Panc1 (cell line): ENCODE results near the gene STAT4. TPM values are rescaled to one million over a fixed set of nuclear protein-coding genes. Genes with fewer than 3 reads are reported as not detected.

Experiments used
- ATAC-seq: fragments of 200-7000 bp; cut with Tn5 transposase; 2 replicates; pipeline ENCODE4 v1.9.1; 2020; ENCODE audit warnings: mild to moderate bottlenecking, moderate library complexity
- BruUV-seq: library from RNA; stranded (reverse); fragments of 400-500 nt; replicated peaks from 2 replicates; lab custom pipeline; 2021; lab: Mats Ljungman, UMichigan
- CTCF ChIA-PET: fragments of 300-600 bp; sonication (Branson Sonifier 250); formaldehyde crosslinking; loops from one replicate; lab custom pipeline; 2022; ENCODE audit warnings: antibody characterized with exemption; lab: Charles Lee
- POLR2A ChIA-PET: fragments of 300-600 bp; sonication (Branson Sonifier 250); formaldehyde crosslinking; loops from one replicate; lab custom pipeline; 2022; ENCODE audit warnings: antibody characterized with exemption; lab: Charles Lee
- DNase-seq: peaks from one replicate; pipeline ENCODE4 v3.0.0-alpha.2; 2010; ENCODE audit warnings: low read depth, low spot score
- H3K27ac ChIP-seq: 2 replicates; pipeline ENCODE4 v1.5.1; 2011; ENCODE audit warnings: mild to moderate bottlenecking, low read length, inconsistent platforms
- H3K27me3 ChIP-seq: fragments of 200-500 bp; sonication (Bioruptor generic); 2 replicates; pipeline ENCODE4 v1.6.0; 2014; ENCODE audit warnings: low read length, inconsistent platforms; ENCODE audit not compliant: control insufficient read depth, insufficient read depth
- H3K36me3 ChIP-seq: fragments of 200-500 bp; sonication (Bioruptor generic); 2 replicates; pipeline ENCODE4 v1.5.1; 2014; ENCODE audit warnings: inconsistent platforms, mild to moderate bottlenecking, low read length, moderate library complexity; ENCODE audit not compliant: control insufficient read depth, insufficient read depth
- H3K4me1 ChIP-seq: 2 replicates; pipeline ENCODE4 v1.5.1; 2011; ENCODE audit warnings: inconsistent platforms, mild to moderate bottlenecking, low read length, moderate library complexity; ENCODE audit not compliant: control insufficient read depth, insufficient read depth
- H3K4me3 ChIP-seq, 2 experiments: 2 replicates each; pipeline ENCODE4 v1.5.1; 2011 to 2012; ENCODE audit warnings: low read depth in 2 of 2, low read length in 2 of 2, mild to moderate bottlenecking in 2 of 2, inconsistent platforms in 1 of 2, moderate library complexity in 1 of 2
- H3K9me3 ChIP-seq: fragments of 200-500 bp; sonication (Bioruptor generic); 2 replicates; pipeline ENCODE4 v1.5.1; 2014; ENCODE audit warnings: low read depth, mild to moderate bottlenecking, inconsistent platforms, low read length, moderate library complexity; ENCODE audit not compliant: control insufficient read depth, insufficient read depth
- CTCF ChIP-seq: fragments of 450-650 bp; IDR thresholded peaks from 2 replicates; pipeline ENCODE4 v1.5.1; 2017; ENCODE audit warnings: mild to moderate bottlenecking
- POLR2AphosphoS5 ChIP-seq: IDR thresholded peaks from 2 replicates; pipeline ENCODE4 v1.6.1; 2012; ENCODE audit warnings: mild to moderate bottlenecking, low read depth, low read length, moderate library complexity
- REST ChIP-seq, 2 experiments: IDR thresholded peaks; 2 replicates each; pipeline ENCODE4 v1.6.1; 2011 to 2012; ENCODE audit warnings: low read depth in 2 of 2, control low read depth in 1 of 2, low read length in 1 of 2, mild to moderate bottlenecking in 1 of 2, moderate library complexity in 1 of 2; ENCODE audit not compliant: insufficient read depth in 1 of 2
- SIN3A ChIP-seq: IDR thresholded peaks from 2 replicates; pipeline ENCODE4 v1.6.1; 2012; ENCODE audit warnings: low read depth, mild to moderate bottlenecking, low read length, moderate library complexity, borderline replicate concordance; ENCODE audit not compliant: insufficient read depth
- TCF7L2 ChIP-seq: IDR thresholded peaks from 2 replicates; pipeline ENCODE4 v1.6.1; 2011; ENCODE audit warnings: mild to moderate bottlenecking, low read depth, low read length, inconsistent platforms
- in situ Hi-C: cut with HindIII; loops from 2 replicates; pipeline ENCODE4 v1.10.0; 2016; ENCODE audit warnings: low sequenced_read_pairs, low pct_unique_long_range_greater_than_20kb
- intact Hi-C: fragments of 100-400 bp; cut with micrococcal nuclease; formaldehyde crosslinking; loops from one replicate; pipeline ENCODE4 v1.10.0; 2022; ENCODE audit not compliant: unreplicated experiment
- total RNA-seq: library from RNA; stranded (reverse); gene quantifications from one replicate; pipeline ENCODE4 v1.2.1, GENCODE V29; 2021; ENCODE audit not compliant: unreplicated experiment

Gene STAT4
- total RNA-seq, 1 experiment from 2014 or later: 0.05 TPM

GRCh38 chr2:191018048-191018447 is 132.7 kb downstream of the STAT4 start:
- ChIA-PET CTCF (no interaction called here), POLR2A (no interaction called here)
- ATAC-seq: no peak

GRCh38 chr2:191015831-191016230 is 135.0 kb downstream of the STAT4 start:
- ChIA-PET CTCF (no interaction called here), POLR2A (no interaction called here)
- in situ Hi-C loops (no loop called here), intact Hi-C loops (no loop called here)
- Histone ChIP-seq H3K9me3 (no peaks in the 10 kb centered on the region), H3K27ac (no peak overlapping the region), H3K4me1 (peaks cover 26% of the 10 kb centered on the region), H3K27me3 (no peaks in the 10 kb centered on the region), H3K4me3 (no peak overlapping the region), H3K36me3 (no peaks in the 10 kb centered on the region; the same call in 1 of the 2 replicates)
- TF ChIP-seq TCF7L2 (no peak), POLR2AphosphoS5 (no peak), REST (IDR thresholded peaks at IDR 0.05; ENCODE audit: insufficient read depth in 1 of 2, low read depth in 2 of 2, low read length in 1 of 2) (no peak), SIN3A (no peak), CTCF (no peak)
- DNase-seq (no peak), ATAC-seq (no peak)
- no TSS peak for BruUV-seq

More at GRCh38 chr2:191018048-191018447, 132.7 kb downstream of the STAT4 start:
- no peaks in the 10 kb centered on the region; the same call in 1 of the 2 replicates for H3K36me3 ChIP-seq
- H3K9me3 ChIP-seq: no peaks in the 10 kb centered on the region
- peaks cover 31% of the 10 kb centered on the region for H3K4me1 ChIP-seq
- no peak for TF ChIP-seq TCF7L2
- no peak for TF ChIP-seq CTCF
- no peak for TF ChIP-seq SIN3A
- no peak for TF ChIP-seq REST (IDR thresholded peaks at IDR 0.05; ENCODE audit: insufficient read depth in 1 of 2, low read depth in 2 of 2, low read length in 1 of 2)
- H3K27ac ChIP-seq: no peak overlapping the region; the same call in 1 of the 2 replicates
- no peaks in the 10 kb centered on the region for H3K27me3 ChIP-seq
- no TSS peak for BruUV-seq
- no peak for DNase-seq
- intact Hi-C loops: no loop called here
- H3K4me3 ChIP-seq: no peak overlapping the region
- in situ Hi-C loops: no loop called here
